Measurements from ENCODE around the gene AP2S1.

DNA sequence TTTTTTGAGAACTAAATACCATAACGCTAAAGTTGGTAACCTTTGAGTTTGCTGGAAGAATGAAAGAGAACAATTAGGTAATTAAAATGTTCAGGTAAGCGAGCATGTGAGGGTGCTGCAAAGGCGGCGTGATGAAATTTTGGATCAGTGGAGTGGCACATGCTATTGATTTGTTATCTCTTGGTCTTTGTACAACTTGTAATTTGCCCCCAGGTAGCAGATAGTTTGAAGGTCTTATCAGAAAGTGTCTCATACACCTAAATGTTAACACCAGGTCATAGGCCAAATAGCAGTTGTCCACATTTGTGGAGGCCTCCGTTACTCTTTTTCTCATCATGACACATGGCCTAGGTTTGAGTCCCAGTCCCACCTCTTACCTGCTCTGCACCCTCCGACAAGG is 25.0 kb upstream of the AP2S1 start:
- TF ChIP-seq, protein P1, sequence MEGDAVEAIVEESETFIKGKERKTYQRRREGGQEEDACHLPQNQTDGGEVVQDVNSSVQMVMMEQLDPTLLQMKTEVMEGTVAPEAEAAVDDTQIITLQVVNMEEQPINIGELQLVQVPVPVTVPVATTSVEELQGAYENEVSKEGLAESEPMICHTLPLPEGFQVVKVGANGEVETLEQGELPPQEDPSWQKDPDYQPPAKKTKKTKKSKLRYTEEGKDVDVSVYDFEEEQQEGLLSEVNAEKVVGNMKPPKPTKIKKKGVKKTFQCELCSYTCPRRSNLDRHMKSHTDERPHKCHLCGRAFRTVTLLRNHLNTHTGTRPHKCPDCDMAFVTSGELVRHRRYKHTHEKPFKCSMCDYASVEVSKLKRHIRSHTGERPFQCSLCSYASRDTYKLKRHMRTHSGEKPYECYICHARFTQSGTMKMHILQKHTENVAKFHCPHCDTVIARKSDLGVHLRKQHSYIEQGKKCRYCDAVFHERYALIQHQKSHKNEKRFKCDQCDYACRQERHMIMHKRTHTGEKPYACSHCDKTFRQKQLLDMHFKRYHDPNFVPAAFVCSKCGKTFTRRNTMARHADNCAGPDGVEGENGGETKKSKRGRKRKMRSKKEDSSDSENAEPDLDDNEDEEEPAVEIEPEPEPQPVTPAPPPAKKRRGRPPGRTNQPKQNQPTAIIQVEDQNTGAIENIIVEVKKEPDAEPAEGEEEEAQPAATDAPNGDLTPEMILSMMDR (conservative IDR thresholded peaks at IDR 0.05 in 1 of 2, IDR thresholded peaks at IDR 0.05 in 1 of 2; ENCODE audit: low read depth in 1 of 2, low read length in 2 of 2): no peak
- TF ChIP-seq EZH2 (IDR thresholded peaks at IDR 0.05; ENCODE audit: low read length, missing control alignments): no peak
